Measurements from ENCODE around the gene MACROD1. TPM values are rescaled to one million over a fixed set of nuclear protein-coding genes. Genes with fewer than 3 reads are reported as not detected.

Gene MACROD1
- total and polyA plus RNA-seq, 2 donors (not counting 3 experiments of a cell fraction or from before 2014, with no cell fraction given): 11.0 to 16.2 TPM

GRCh38 chr11:64007629-64008282 is 158.2 kb downstream of the MACROD1 start:
- POLR2A ChIA-PET: interaction anchor here (0.6 kb wide), 1 partner anchor 177 kb away, joined by 7 read pairs; no protein-coding TSS in a partner anchor
- Histone ChIP-seq H3K4me3 (replicated peaks in 1 of 3; ENCODE audit: insufficient read depth in 1 of 3, low read depth in 1 of 3, low read length in 3 of 3) (peak overlapping the region in 1 of 3 experiments; percentile 8), H4K20me1 (replicated peaks; ENCODE audit: control insufficient read depth, extremely low read depth, insufficient read depth, low read length) (no peaks in the 10 kb centered on the region), H3K4me1 (ENCODE audit: control insufficient read depth, extremely low read depth, insufficient read depth, low read length) (peaks cover 19% of the 10 kb centered on the region), H3K9me3 (replicated peaks; ENCODE audit: control insufficient read depth, insufficient read depth, low read length) (no peaks in the 10 kb centered on the region), H3K27ac (ENCODE audit: insufficient read depth, low read depth, low read length) (no peak overlapping the region), H3K4me2 (ENCODE audit: insufficient read depth, low read length) (no peak overlapping the region), H3K27me3 (ENCODE audit: control insufficient read depth in 2 of 2, insufficient read depth in 2 of 2, low read length in 2 of 2) (no peaks in the 10 kb centered on the region), H3K9ac (replicated peaks; ENCODE audit: extremely low read depth, insufficient read depth, low read length) (no peak overlapping the region), H3K9me1 (replicated peaks; ENCODE audit: control insufficient read depth, extremely low read depth, insufficient read depth, low read length) (no peaks in the 10 kb centered on the region), H3K36me3 (ENCODE audit: control insufficient read depth in 2 of 2, extremely low read depth in 1 of 2, insufficient read depth in 2 of 2, low read length in 2 of 2) (no peaks in the 10 kb centered on the region), H3K79me2 (ENCODE audit: control insufficient read depth, insufficient read depth, low read length) (no peaks in the 10 kb centered on the region), H2AFZ (ENCODE audit: low read depth, low read length) (peak overlapping the region; percentile 11)
- TF ChIP-seq MYC (IDR thresholded peaks at IDR 0.05; ENCODE audit: low read depth, low read length): no peak
- no peak for TF ChIP-seq MAX (IDR thresholded peaks at IDR 0.05; ENCODE audit: insufficient read depth, insufficient read length)
- TF ChIP-seq CTCF (IDR thresholded peaks at IDR 0.05; ENCODE audit: extremely low read depth in 1 of 2, insufficient read depth in 1 of 2, low read depth in 1 of 2, low read length in 2 of 2): peak in 1 of 2 donors; percentile 57
- TF ChIP-seq FOS (IDR thresholded peaks at IDR 0.05; ENCODE audit: borderline replicate concordance, insufficient read depth, low read length): no peak
- peak; percentile 29 for TF ChIP-seq GATA2 (IDR thresholded peaks at IDR 0.05; ENCODE audit: insufficient read depth, insufficient read length, low read depth, low read length)
- TF ChIP-seq EZH2 (IDR thresholded peaks at IDR 0.05; ENCODE audit: borderline replicate concordance, low read depth, low read length, severe bottlenecking): peak; percentile 50
- no peak for TF ChIP-seq JUN (IDR thresholded peaks at IDR 0.05; ENCODE audit: borderline replicate concordance, insufficient read depth, insufficient read length, low read depth)
- TF ChIP-seq POLR2AphosphoS5 (IDR thresholded peaks at IDR 0.05; ENCODE audit: insufficient read depth, low read depth, low read length): no peak
- TF ChIP-seq POLR2A (IDR thresholded peaks at IDR 0.05; ENCODE audit: low read depth, low read length): no peak
- intact Hi-C loops (cut with micrococcal nuclease) (no loop called here), dilution Hi-C loops (cut with MboI; ENCODE audit: extremely low pct_ligation_motif_present, low sequenced_read_pairs) (no loop called here)
- BruUV-seq (replicated peaks): no TSS peak
- FAIRE-seq (peak; percentile 71), DNase-seq (ENCODE audit: low read depth, low spot score) (peak; percentile 45)
- CTCF ChIA-PET: interaction anchor here (0.8 to 1.5 kb wide), 14 partner anchors 8 to 144 kb away, joined by 3 to 10 read pairs (median 3); partner anchors contain the start of gene COX8A

Data from endothelial cell of umbilical vein (primary cell).